Activated CD8-positive, alpha-beta memory T cell treated with anti-CD3 and anti-CD28 coated beads for 48 hours (primary cell): ENCODE data around the gene GALNT10.

Experiments
- DNase-seq, 3 experiments: peaks; one replicate each; pipeline ENCODE4 v3.0.0-alpha.2; 2020; ENCODE audit warnings: low read depth in 2 of 3, low spot score in 2 of 3

The GALNT10 gene

GRCh38 chr5:154318691-154319090 is 128.2 kb downstream of the GALNT10 start:
- DNase-seq, result no peak

GRCh38 chr5:154319736-154320135 is 129.2 kb downstream of the GALNT10 start:
- DNase-seq, result no peak

- no peak for DNase-seq
Measured at GRCh38 chr5:154320224-154321089, 129.9 kb downstream of the GALNT10 start.

- DNase-seq, result no peak
Measured at GRCh38 chr5:154321546-154321945, 131.0 kb downstream of the GALNT10 start.

GRCh38 chr5:154324033-154324432 is 133.5 kb downstream of the GALNT10 start:
- no peak for DNase-seq

- no peak for DNase-seq
Measured at GRCh38 chr5:154325566-154325965, 135.0 kb downstream of the GALNT10 start.

- no peak for DNase-seq
Measured at GRCh38 chr5:154329062-154329461, 138.5 kb downstream of the GALNT10 start.

- DNase-seq, result no peak
Measured at GRCh38 chr5:154329519-154330040, 139.0 kb downstream of the GALNT10 start.

- no peak for DNase-seq
Measured at GRCh38 chr5:154330097-154330667, 139.6 kb downstream of the GALNT10 start.

- DNase-seq, result no peak
Measured at GRCh38 chr5:154331232-154331631, 140.7 kb downstream of the GALNT10 start.

- DNase-seq, result no peak
Measured at GRCh38 chr5:154331924-154332323, 141.4 kb downstream of the GALNT10 start.

- DNase-seq, result no peak
Measured at GRCh38 chr5:154332451-154332850, 141.9 kb downstream of the GALNT10 start.

GRCh38 chr5:154333016-154333415 is 142.5 kb downstream of the GALNT10 start:
- DNase-seq, result no peak

- no peak for DNase-seq
Measured at GRCh38 chr5:154334406-154335064, 144.0 kb downstream of the GALNT10 start.

- no peak for DNase-seq
Measured at GRCh38 chr5:154335065-154335448, 144.5 kb downstream of the GALNT10 start.

- no peak for DNase-seq
Measured at GRCh38 chr5:154341620-154342019, 151.1 kb downstream of the GALNT10 start.

GRCh38 chr5:154342211-154342610 is 151.7 kb downstream of the GALNT10 start:
- DNase-seq, result no peak

GRCh38 chr5:154342963-154343362 is 152.4 kb downstream of the GALNT10 start:
- no peak for DNase-seq

GRCh38 chr5:154344461-154344860 is 153.9 kb downstream of the GALNT10 start:
- DNase-seq, result no peak

- no peak for DNase-seq
Measured at GRCh38 chr5:154345255-154345952, 154.9 kb downstream of the GALNT10 start.

GRCh38 chr5:154346427-154346826 is 155.9 kb downstream of the GALNT10 start:
- no peak for DNase-seq
